CD1c-positive myeloid dendritic cell (primary cell): ENCODE measurements around the gene ZNF536.
"Not testable (repeated sequence)": the region's sequence is repeated elsewhere in the genome, so short reads cannot be mapped to it uniquely, and the experiment has no call there.

Experiments used
- DNase-seq: peaks from one replicate; pipeline ENCODE4 v3.0.0-alpha.2; 2016; ENCODE audit errors: extremely low spot score

The ZNF536 gene

GRCh38 chr19:30388327-30388726, 16.1 kb downstream of the ZNF536 start:
- DNase-seq = no peak

GRCh38 chr19:30388819-30389218, 16.6 kb downstream of the ZNF536 start:
- no peak for DNase-seq

DNA sequence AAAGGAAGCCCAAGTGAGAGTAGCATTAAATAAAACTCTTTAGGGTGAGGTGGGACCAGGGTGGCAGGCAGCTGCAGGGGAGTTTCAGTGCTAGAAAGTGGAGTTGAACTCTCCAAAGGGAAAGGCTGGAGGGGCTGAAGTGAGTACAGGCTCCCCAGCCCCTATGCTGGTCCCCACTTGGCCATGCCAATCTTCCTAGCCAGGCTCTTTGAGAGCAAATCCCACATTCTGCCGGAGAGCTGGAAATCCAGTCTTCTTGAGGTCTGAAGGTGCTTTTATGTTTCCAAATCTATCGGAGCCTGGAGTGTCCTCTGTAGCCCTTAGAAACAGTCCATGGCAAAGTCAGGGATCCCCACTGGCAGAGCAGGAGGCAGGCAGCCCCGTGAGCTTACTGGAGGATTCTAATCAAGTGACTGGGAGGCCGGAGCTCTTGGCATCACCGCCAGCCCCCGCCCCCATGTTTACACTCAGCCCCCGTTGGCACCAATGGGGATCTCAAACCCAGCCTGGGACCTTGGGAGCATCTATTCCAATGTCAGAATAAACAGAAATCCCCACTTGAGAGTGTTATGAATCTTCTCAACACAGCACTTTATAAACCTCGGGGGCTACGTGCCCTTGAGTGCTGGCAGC, 18.3 kb downstream of the ZNF536 start:
- DNase-seq = no peak

DNA sequence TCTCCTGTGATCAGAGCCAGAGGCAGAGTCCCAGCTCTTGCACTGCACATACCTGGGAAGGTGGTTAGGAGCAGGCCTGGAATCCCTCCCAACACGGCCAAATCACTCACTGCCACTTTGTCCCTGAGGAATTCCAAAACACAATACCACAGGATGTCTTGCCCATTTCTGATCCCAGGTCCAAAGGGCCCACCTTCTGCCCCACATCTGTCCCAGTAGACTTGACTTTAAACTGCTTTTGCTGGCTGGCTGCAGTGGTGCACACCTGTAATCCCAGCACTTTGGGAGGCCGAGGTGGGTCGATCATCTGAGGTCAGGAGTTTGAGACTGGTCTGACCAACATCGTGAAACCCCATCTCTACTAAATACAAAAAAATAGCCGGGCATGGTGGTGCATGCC, 18.9 kb downstream of the ZNF536 start:
- no peak for DNase-seq

GRCh38 chr19:30391554-30392551, 19.7 kb downstream of the ZNF536 start:
- DNase-seq = no peak

- peak; percentile 1 for DNase-seq
Measured at GRCh38 chr19:30393046-30393445, 20.9 kb downstream of the ZNF536 start.

GRCh38 chr19:30393729-30394480, 21.7 kb downstream of the ZNF536 start:
- peak; percentile 15 for DNase-seq

DNA sequence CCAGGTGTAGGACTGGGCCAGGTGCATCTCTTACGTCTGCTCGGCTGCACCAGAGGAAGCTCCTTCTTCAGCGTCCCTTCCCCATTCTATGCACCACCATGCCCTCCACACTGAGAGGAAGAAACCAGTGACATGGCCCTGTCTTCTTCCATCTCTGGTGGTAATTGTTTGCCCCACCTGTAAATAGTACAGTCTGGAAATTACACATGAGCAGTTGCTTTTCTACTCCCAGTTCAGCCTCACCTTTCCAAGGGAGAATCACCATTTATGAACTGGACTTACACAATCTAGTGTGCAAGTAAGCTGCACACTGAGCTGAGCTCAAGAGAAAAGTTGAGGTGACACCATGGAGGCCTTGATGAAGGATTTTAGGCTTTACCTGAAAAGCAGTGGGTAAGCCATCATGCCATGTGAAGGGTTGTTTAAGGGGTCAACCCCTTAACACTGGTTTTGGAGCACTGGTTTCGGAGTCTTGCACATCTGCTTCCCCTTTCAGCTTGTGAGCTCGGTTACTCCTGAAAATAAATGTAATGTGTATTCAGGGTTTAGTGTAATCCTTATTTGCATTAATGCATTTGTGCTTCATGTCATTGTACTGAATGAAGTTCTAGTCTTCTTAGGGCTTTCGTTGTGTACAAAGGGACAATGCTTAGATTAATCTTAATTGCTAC, 22.4 kb downstream of the ZNF536 start:
- no peak for DNase-seq

DNA sequence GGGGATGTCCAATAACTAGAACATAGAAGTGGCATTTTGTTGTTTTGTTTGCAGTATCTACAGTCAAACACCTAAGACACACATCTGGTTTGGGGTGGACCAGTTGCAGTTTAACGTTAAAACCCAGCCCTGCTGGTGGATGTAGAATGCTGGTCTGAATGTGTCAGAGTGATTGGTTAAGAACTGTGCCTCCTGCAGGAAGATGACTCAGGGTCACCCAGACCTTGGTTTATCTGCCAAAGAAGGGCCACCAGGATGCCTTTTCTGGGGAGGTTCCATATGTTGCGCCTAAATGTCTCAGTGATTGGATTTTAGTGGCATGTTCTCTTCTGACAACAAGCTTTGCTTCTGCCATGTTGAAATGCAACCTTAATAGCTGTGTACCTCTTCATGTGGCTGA, 23.1 kb downstream of the ZNF536 start:
- no peak for DNase-seq

DNA sequence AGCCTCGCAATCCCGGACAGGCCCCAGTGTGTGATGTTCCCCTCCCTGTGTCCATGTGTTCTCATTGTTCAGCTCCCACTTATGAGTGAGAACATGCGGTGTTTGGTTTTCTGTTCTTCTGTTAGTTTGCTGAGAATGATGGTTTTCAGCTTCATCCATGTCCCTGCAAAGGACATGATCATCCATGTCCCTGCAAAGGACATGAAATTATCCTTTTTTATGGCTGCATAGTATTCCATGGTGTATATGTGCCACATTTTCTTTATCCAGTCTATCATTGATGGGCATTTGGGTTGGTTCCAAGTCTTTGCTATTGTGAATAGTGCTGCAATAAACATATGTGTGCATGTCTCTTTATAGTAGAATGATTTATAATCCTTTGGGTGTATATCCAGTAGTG, 26.4 kb downstream of the ZNF536 start:
- DNase-seq = not testable (repeated sequence)

- DNase-seq = no peak
Measured at GRCh38 chr19:30401956-30402355, 29.8 kb downstream of the ZNF536 start.

GRCh38 chr19:30402436-30403202, 30.4 kb downstream of the ZNF536 start:
- no peak for DNase-seq

DNA sequence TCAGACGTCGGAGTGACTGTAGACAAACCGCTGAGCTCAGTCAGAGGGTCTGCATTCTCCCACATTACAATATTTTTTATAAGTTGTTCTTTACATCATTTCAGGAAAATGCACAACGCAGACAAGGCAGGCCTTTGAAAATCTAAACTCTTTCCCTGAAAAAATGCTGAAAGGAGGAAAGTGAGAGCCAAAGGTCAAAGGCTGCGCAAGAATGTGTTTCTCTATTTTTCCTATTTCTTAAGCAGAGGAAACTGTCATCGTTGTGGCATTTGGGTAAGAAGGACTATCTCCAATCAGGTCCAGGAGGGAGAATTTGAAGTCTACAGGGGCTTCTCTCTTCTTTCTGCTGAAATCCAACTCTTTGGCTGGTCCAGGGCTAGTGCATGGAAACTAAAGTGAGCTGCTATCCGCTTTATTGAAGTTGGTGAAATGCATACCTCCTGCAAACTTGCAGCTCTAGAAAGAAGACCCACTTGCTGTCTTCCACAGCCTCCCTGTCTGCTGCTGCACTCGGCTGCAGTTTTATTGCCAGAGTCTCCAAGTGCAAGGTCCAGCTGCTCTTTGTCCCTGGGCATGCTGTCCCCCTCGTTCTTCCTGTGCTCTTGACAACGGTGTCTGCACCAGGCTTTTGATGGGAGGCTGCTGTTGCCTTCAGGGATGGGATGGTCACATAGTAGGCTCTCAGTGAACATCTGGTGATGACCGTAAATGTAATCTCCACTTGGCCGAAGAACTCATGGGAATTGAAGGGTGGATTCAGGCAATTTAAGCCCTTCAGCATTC, 31.2 kb downstream of the ZNF536 start:
- no peak for DNase-seq

DNA sequence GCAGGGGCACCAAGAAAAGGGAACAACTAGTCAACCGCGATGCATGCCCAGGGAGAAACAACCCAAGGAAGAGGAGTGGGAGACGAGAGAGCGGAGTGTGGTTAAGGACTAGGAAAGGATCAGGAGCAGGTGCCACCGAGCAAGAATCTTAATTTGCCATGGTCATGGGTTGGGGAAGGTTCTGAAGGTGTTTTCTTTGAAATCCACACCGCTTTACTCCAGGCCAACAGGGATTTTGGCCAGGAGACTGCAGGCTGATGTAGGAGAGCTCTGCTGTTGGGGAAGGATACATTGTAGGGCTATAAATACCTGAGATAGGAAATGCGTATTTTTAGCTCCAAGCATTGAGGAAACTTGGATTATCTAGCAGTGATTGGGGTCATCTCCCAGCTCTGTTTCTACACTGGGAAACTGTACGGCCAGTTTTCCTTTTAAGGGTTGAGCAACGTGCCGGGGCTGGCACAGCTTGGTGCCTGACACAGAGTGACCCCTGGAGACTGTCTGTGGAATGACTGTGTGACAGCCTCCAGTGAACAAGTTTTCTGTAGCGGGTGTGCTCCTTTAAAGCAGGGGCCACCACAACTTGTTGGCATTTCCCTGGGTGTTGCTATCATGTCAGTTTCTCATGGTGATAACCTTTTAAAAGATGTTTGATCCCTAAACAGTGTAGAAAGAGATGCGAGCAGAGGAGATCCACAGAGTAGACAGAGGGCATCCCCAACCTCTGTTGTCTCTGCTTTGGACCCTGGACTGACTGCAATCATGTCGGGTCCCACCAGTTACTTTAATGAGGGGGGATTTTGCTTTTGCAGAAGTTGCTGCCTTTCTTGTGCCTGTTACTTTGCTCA, 34.3 kb downstream of the ZNF536 start:
- no peak for DNase-seq

GRCh38 chr19:30407068-30407709, 35.0 kb downstream of the ZNF536 start:
- DNase-seq = no peak

DNA sequence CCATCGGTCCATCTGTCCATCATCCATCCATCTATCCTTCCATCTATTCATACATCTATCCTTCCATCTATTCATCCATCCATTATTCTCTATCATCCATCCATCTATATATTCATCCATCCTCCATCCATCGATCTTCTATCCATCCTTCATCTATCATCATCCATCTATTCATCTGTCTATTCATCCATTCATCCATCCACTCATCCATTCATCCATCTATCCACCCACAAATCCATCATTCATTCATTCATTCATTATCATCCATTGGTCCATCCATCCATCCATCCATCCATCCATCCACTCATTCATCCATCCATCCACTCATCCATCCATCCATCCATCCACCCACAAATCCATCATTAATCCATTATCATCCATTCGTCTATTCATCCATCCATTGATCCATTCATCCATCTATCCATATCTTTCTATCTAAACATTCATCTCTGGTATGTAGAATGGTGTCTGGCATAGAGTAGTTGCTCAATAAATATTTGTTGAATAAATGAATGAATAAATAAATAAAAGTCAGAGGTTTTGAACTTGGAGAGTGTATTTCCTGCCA, 36.6 kb downstream of the ZNF536 start:
- no peak for DNase-seq

DNA sequence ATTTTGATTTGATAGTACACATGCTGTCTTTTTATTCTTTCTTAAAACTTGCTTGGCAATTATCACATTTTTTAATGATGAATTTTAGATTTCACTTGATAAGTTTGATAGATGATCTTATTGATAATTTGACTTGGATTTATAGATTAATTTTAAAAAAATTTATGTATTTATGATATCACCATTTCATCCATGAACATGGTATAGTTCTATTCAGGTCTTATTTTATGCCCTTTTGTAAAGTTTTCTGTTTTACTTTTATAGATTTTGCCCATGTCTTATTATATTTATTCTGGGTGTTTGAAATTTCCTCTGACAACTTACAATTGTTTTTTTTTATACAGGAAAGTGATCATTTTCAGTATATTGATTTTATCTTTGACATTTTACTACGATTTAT, 39.5 kb downstream of the ZNF536 start:
- no peak for DNase-seq

GRCh38 chr19:30416375-30416774, 44.2 kb downstream of the ZNF536 start:
- no peak for DNase-seq
